ENCODE results near the gene PLCXD3.

DNA sequence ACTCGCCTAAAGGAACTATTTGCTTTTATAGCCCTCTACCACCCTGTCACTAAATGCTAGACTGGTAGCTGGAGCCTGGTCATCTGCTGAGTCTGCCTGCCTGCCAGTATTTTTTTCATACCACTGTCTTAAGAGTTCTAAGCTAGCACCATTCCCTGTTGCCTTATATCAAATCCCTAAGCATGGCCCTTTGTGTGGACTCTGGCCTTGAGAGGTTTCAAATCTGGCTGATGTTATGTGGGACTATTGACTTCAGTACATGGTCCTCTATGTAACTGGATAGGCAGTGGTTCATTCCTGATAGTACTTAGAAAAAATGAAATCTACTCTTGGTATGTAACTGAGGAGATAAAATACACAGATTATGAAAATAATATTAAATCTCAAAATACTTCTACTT, 103.5 kb downstream of the PLCXD3 start:
- no peak for TF ChIP-seq GTF2F1 (IDR thresholded peaks at IDR 0.05; ENCODE audit: borderline replicate concordance, low read depth, low read length)
- no peak for TF ChIP-seq POLR2A (IDR thresholded peaks at IDR 0.05; ENCODE audit: control extremely low read depth in 1 of 2, low read depth in 2 of 2, low read length in 2 of 2)
- TF ChIP-seq, protein P1, sequence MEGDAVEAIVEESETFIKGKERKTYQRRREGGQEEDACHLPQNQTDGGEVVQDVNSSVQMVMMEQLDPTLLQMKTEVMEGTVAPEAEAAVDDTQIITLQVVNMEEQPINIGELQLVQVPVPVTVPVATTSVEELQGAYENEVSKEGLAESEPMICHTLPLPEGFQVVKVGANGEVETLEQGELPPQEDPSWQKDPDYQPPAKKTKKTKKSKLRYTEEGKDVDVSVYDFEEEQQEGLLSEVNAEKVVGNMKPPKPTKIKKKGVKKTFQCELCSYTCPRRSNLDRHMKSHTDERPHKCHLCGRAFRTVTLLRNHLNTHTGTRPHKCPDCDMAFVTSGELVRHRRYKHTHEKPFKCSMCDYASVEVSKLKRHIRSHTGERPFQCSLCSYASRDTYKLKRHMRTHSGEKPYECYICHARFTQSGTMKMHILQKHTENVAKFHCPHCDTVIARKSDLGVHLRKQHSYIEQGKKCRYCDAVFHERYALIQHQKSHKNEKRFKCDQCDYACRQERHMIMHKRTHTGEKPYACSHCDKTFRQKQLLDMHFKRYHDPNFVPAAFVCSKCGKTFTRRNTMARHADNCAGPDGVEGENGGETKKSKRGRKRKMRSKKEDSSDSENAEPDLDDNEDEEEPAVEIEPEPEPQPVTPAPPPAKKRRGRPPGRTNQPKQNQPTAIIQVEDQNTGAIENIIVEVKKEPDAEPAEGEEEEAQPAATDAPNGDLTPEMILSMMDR (IDR thresholded peaks at IDR 0.05; ENCODE audit: control extremely low read depth in 1 of 3, insufficient read depth in 1 of 3, low read depth in 1 of 3, low read length in 3 of 3), result no peak
- no peak for TF ChIP-seq TCF12 (IDR thresholded peaks at IDR 0.05; ENCODE audit: low read depth, low read length)
- no peak for TF ChIP-seq HDAC6 (IDR thresholded peaks at IDR 0.05; ENCODE audit: low read depth, low read length)
- TF ChIP-seq YY1 (IDR thresholded peaks at IDR 0.05; ENCODE audit: low read depth, low read length), result no peak
- no peak for TF ChIP-seq EZH2 (IDR thresholded peaks at IDR 0.05; ENCODE audit: low read depth, low read length, severe bottlenecking)
- TF ChIP-seq SIN3A (conservative IDR thresholded peaks at IDR 0.05 in 1 of 2, IDR thresholded peaks at IDR 0.05 in 1 of 2; ENCODE audit: low read depth in 1 of 2, low read length in 2 of 2), result no peak
